HepG2 (cell line): ENCODE results near the gene TMEM223. TPM values are rescaled to one million over a fixed set of nuclear protein-coding genes. Genes with fewer than 3 reads are reported as not detected.

ENCODE experiments used
- AGO1 ChIP-seq: fragments of 200-400 bp; formaldehyde crosslinking; IDR thresholded peaks from 2 replicates; pipeline ENCODE4 v1.6.1; 2017; ENCODE audit warnings: mild to moderate bottlenecking, low read depth, low read length, moderate library complexity; ENCODE audit not compliant: poor library complexity, severe bottlenecking
- AKAP8 ChIP-seq: sonication (generic); formaldehyde crosslinking; IDR thresholded peaks from 2 replicates; pipeline ENCODE4 v1.5.1; 2020; ENCODE audit warnings: mild to moderate bottlenecking, missing genetic modification reagents
- EZH2 ChIP-seq: conservative IDR thresholded peaks from 2 replicates; pipeline ENCODE4 v1.6.1; 2012; ENCODE audit warnings: mild to moderate bottlenecking, low read depth, low read length, moderate library complexity
- HCFC1 ChIP-seq: fragments of 150-350 bp; IDR thresholded peaks from 2 replicates; pipeline ENCODE4 v1.6.1; 2014; ENCODE audit warnings: low read depth, low read length
- KLF6 ChIP-seq: IDR thresholded peaks from 2 replicates; pipeline ENCODE4 v1.8.0; 2016; ENCODE audit warnings: missing biosample characterization, missing genetic modification reagents
- MBNL3 ChIP-seq: fragments of 250-450 bp; sonication (Bioruptor Pico); conservative IDR thresholded peaks from 2 replicates; pipeline ENCODE4 v1.8.0; 2022; ENCODE audit warnings: mild to moderate bottlenecking, inconsistent platforms
- NR2C2 ChIP-seq: sonication (generic); formaldehyde crosslinking; IDR thresholded peaks from 2 replicates; pipeline ENCODE4 v1.4.0; 2020; ENCODE audit warnings: missing genetic modification reagents, mild to moderate bottlenecking, moderate library complexity, borderline replicate concordance
- PAWR ChIP-seq: sonication (generic); formaldehyde crosslinking; IDR thresholded peaks from 2 replicates; pipeline ENCODE4 v1.4.0; 2020; ENCODE audit warnings: missing genetic modification reagents, mild to moderate bottlenecking, borderline replicate concordance
- PAX8 ChIP-seq: sonication (generic); formaldehyde crosslinking; IDR thresholded peaks from 2 replicates; pipeline ENCODE4 v1.8.0; 2022; ENCODE audit warnings: mild to moderate bottlenecking, missing genetic modification reagents, borderline replicate concordance
- POLR2G ChIP-seq: fragments of 200-400 bp; formaldehyde crosslinking; IDR thresholded peaks from 2 replicates; pipeline ENCODE4 v1.6.1; 2018; ENCODE audit warnings: mild to moderate bottlenecking, low read depth, low read length, moderate library complexity
- ZNF235 ChIP-seq: sonication (generic); formaldehyde crosslinking; IDR thresholded peaks from 2 replicates; pipeline ENCODE4 v1.8.1; 2023; ENCODE audit warnings: mild to moderate bottlenecking, missing genetic modification reagents, borderline replicate concordance
- ZNF513 ChIP-seq: sonication (generic); formaldehyde crosslinking; conservative IDR thresholded peaks from 2 replicates; pipeline ENCODE4 v1.5.0; 2020; ENCODE audit warnings: missing genetic modification reagents
- ZNF720 ChIP-seq: sonication (generic); formaldehyde crosslinking; IDR thresholded peaks from 2 replicates; pipeline ENCODE4 v1.4.0; 2020; ENCODE audit warnings: missing genetic modification reagents
- ZNF780A ChIP-seq: sonication (generic); formaldehyde crosslinking; IDR thresholded peaks from 2 replicates; pipeline ENCODE4 v1.8.0; 2022; ENCODE audit warnings: mild to moderate bottlenecking, missing genetic modification reagents, moderate library complexity
- ZNF839 ChIP-seq: sonication (generic); formaldehyde crosslinking; IDR thresholded peaks from 2 replicates; pipeline ENCODE4 v1.4.0; 2020; ENCODE audit warnings: missing genetic modification reagents, mild to moderate bottlenecking, borderline replicate concordance
- polyA plus RNA-seq, 8 experiments: library from polyadenylated mRNA; depleted of rRNA in 3 of 8; stranded (reverse) in 7 of 8; unstranded in 1 of 8; fragments of >200 nt; fragmentation: Illumina TruSeq in 4 of 8; extraction: Trizol in 4 of 8; gene quantifications; 2 replicates each; pipeline versions ENCODE4 v1.2.1 to v1.2.3, GENCODE V29; 2011 to 2016; ENCODE audit warnings: low read depth in 4 of 8, missing spikeins in 1 of 8, mixed read lengths in 1 of 8; ENCODE audit not compliant: insufficient read depth in 1 of 8
- total RNA-seq, 5 experiments: library from RNA; depleted of rRNA; stranded (reverse); fragments of >200 nt; fragmentation: Illumina TruSeq; extraction: Trizol; gene quantifications; 2 replicates each; pipeline ENCODE4 v1.2.3, GENCODE V29; 2016; ENCODE audit warnings: low read depth in 1 of 5
- TF ChIP-seq, protein P1 (sequence below): sonication (generic); formaldehyde crosslinking; IDR thresholded peaks from 2 replicates; pipeline ENCODE4 v1.4.0; 2020; ENCODE audit warnings: missing genetic modification reagents
- TF ChIP-seq, protein P2 (sequence below): sonication (generic); formaldehyde crosslinking; IDR thresholded peaks from 2 replicates; pipeline ENCODE4 v1.8.0; 2022; ENCODE audit warnings: low read depth, missing genetic modification reagents
- TF ChIP-seq, protein P3 (sequence below), 2 experiments: sonication (generic) in 1 of 2; formaldehyde crosslinking in 1 of 2; IDR thresholded peaks; 2 replicates each; pipeline versions ENCODE4 v1.5.1 to v1.6.1; 2011 to 2020; ENCODE audit warnings: borderline replicate concordance in 1 of 2, low read depth in 1 of 2, low read length in 1 of 2, mild to moderate bottlenecking in 1 of 2, missing genetic modification reagents in 1 of 2, moderate library complexity in 1 of 2

TMEM223 gene
- total and polyA plus RNA-seq, 2 of the 13 experiments (the other 11 are each of a cell fraction or from before 2014, with no cell fraction given): 19.5 to 24.9 TPM

DNA sequence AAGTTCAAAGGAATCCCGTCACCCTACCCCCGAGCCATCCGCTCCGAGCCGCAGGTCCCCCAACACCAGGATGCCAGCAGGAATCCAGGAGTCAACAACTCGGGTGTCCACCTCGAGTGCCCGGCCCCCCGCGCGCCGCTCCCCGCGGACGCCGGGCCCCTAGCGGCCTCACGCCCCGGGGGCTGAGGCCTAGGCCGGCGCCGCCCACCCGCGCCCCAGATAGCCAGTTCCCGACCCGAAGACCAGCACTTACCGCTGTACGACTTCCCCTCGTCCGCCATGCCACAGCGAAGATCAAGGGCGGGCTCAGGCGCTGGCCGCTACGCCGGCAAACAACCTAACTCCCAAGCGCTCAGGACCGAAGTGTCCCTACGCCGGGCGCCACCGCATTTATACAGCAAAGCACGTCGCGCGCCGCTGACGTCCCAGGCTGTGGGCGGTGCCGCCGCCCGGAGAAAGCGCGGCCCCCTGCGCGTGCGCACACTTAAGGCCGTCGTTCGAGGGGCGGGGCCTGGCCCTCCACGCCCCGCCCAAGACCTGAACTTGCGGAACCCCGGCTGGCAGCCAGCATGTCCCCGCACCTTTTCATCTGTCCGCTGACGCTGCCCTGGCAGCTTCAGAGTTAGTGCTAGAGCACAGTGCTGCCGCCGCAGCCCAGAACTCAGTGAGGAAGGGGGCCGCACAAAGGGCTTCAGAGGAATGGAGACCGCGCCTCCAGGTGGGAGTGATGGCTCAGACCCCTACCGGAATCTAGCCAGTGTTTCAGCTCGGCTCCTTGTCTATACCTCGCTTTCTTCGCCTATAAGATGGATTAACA is 13.5 kb upstream of the TMEM223 start, which contains the start of gene NXF1 (continued):
- no peak for TF ChIP-seq ZNF513
- TF ChIP-seq ZNF839 (CRISPR knock-in tag): no peak
- peak; percentile 100 for TF ChIP-seq POLR2G
- TF ChIP-seq EZH2: no peak
- TF ChIP-seq HCFC1: peak; percentile 45; the same call in 1 of the 2 replicates
- TF ChIP-seq, protein P1, sequence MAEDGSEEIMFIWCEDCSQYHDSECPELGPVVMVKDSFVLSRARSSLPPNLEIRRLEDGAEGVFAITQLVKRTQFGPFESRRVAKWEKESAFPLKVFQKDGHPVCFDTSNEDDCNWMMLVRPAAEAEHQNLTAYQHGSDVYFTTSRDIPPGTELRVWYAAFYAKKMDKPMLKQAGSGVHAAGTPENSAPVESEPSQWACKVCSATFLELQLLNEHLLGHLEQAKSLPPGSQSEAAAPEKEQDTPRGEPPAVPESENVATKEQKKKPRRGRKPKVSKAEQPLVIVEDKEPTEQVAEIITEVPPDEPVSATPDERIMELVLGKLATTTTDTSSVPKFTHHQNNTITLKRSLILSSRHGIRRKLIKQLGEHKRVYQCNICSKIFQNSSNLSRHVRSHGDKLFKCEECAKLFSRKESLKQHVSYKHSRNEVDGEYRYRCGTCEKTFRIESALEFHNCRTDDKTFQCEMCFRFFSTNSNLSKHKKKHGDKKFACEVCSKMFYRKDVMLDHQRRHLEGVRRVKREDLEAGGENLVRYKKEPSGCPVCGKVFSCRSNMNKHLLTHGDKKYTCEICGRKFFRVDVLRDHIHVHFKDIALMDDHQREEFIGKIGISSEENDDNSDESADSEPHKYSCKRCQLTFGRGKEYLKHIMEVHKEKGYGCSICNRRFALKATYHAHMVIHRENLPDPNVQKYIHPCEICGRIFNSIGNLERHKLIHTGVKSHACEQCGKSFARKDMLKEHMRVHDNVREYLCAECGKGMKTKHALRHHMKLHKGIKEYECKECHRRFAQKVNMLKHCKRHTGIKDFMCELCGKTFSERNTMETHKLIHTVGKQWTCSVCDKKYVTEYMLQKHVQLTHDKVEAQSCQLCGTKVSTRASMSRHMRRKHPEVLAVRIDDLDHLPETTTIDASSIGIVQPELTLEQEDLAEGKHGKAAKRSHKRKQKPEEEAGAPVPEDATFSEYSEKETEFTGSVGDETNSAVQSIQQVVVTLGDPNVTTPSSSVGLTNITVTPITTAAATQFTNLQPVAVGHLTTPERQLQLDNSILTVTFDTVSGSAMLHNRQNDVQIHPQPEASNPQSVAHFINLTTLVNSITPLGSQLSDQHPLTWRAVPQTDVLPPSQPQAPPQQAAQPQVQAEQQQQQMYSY (CRISPR knock-in tag): peak; percentile 58; the same call in 1 of the 2 replicates
- TF ChIP-seq KLF6: peak; percentile 97
- TF ChIP-seq PAWR (CRISPR knock-in tag): no peak
- peak; percentile 98 for TF ChIP-seq AGO1
- TF ChIP-seq, protein P2, sequence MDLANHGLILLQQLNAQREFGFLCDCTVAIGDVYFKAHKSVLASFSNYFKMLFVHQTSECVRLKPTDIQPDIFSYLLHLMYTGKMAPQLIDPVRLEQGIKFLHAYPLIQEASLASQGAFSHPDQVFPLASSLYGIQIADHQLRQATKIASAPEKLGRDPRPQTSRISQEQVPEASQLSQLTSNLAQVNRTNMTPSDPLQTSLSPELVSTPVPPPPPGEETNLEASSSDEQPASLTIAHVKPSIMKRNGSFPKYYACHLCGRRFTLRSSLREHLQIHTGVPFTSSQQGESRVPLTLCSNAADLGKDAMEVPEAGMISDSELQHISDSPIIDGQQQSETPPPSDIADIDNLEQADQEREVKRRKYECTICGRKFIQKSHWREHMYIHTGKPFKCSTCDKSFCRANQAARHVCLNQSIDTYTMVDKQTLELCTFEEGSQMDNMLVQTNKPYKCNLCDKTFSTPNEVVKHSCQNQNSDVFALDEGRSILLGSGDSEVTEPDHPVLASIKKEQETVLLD (CRISPR knock-in tag): no peak
- TF ChIP-seq ZNF720: no peak
- no peak; the same call in 1 of the 2 replicates for TF ChIP-seq ZNF780A (CRISPR knock-in tag)
- TF ChIP-seq NR2C2 (CRISPR knock-in tag): peak; percentile 58; the same call in 1 of the 2 replicates
- peak; percentile 91; the same call in 1 of the 2 replicates for TF ChIP-seq ZNF235 (CRISPR knock-in tag)
- TF ChIP-seq, protein P3, sequence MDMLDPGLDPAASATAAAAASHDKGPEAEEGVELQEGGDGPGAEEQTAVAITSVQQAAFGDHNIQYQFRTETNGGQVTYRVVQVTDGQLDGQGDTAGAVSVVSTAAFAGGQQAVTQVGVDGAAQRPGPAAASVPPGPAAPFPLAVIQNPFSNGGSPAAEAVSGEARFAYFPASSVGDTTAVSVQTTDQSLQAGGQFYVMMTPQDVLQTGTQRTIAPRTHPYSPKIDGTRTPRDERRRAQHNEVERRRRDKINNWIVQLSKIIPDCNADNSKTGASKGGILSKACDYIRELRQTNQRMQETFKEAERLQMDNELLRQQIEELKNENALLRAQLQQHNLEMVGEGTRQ (IDR thresholded peaks at IDR 0.05; ENCODE audit: low read depth, low read length): no peak
- TF ChIP-seq, protein P3 (CRISPR knock-in tag; IDR thresholded peaks at IDR 0.05; ENCODE audit: borderline replicate concordance): no peak; the same call in 1 of the 2 replicates
- peak; percentile 95 for TF ChIP-seq AKAP8 (CRISPR knock-in tag)
- TF ChIP-seq MBNL3 (CRISPR knock-in tag): no peak
- no peak; the same call in 1 of the 2 replicates for TF ChIP-seq PAX8 (CRISPR knock-in tag)
